ENCODE measurements around the gene MTIF2. TPM values are rescaled to one million over a fixed set of nuclear protein-coding genes. Genes with fewer than 3 reads are reported as not detected.

The MTIF2 gene
- total and polyA plus RNA-seq, 2 donors (not counting 1 experiment from before 2014, with no cell fraction given): 22.8 to 54.0 TPM

GRCh38 chr2:55311444-55311870, 42.4 kb upstream of the MTIF2 start:
- TF ChIP-seq EZH2 (IDR thresholded peaks at IDR 0.05; ENCODE audit: low read length, missing control alignments): no peak
- peak; percentile 40 to 44 for TF ChIP-seq CTCF (conservative IDR thresholded peaks at IDR 0.05 in 1 of 2, IDR thresholded peaks at IDR 0.05 in 1 of 2; ENCODE audit: low read depth in 1 of 2, low read length in 2 of 2)
- no peaks in the 10 kb centered on the region for H3K9me3 ChIP-seq (ENCODE audit: control insufficient read depth, insufficient read depth, low read depth, low read length)
- no peak overlapping the region for H3K4me3 ChIP-seq (replicated peaks in 1 of 4; ENCODE audit: control extremely low read depth in 1 of 4, insufficient read depth in 1 of 4, low read depth in 3 of 4, low read length in 4 of 4)
- peak; percentile 22 to 68 for DNase-seq (ENCODE audit: low read depth in 2 of 2)
- H2AFZ ChIP-seq (ENCODE audit: low read length): no peak overlapping the region
- no peaks in the 10 kb centered on the region for H3K27me3 ChIP-seq (ENCODE audit: control insufficient read depth, insufficient read depth, low read length)
- H4K20me1 ChIP-seq (ENCODE audit: control insufficient read depth, extremely low read depth, insufficient read depth, low read length): no peaks in the 10 kb centered on the region
- peaks cover 2% of the 10 kb centered on the region for H3K36me3 ChIP-seq (ENCODE audit: control insufficient read depth, insufficient read depth, low read length)
- H3K79me2 ChIP-seq (ENCODE audit: control insufficient read depth, insufficient read depth, low read length): no peaks in the 10 kb centered on the region
- H3K4me1 ChIP-seq (ENCODE audit: control insufficient read depth, extremely low read depth, insufficient read depth, low read length): peaks cover 5% of the 10 kb centered on the region
- no peak overlapping the region for H3K9ac ChIP-seq (ENCODE audit: insufficient read depth, low read length)
- no peak overlapping the region for H3K4me2 ChIP-seq (ENCODE audit: extremely low read depth, insufficient read depth, low read length)
- no peak overlapping the region for H3K27ac ChIP-seq (ENCODE audit: insufficient read depth, low read length)

GRCh38 chr2:55309446-55309845, 40.4 kb upstream of the MTIF2 start:
- Histone ChIP-seq H4K20me1 (ENCODE audit: control insufficient read depth, extremely low read depth, insufficient read depth, low read length) (no peaks in the 10 kb centered on the region), H3K79me2 (ENCODE audit: control insufficient read depth, insufficient read depth, low read length) (no peaks in the 10 kb centered on the region), H3K27ac (ENCODE audit: insufficient read depth, low read length) (no peak overlapping the region), H3K4me1 (ENCODE audit: control insufficient read depth, extremely low read depth, insufficient read depth, low read length) (peaks cover 5% of the 10 kb centered on the region), H3K9me3 (ENCODE audit: control insufficient read depth, insufficient read depth, low read depth, low read length) (no peaks in the 10 kb centered on the region), H2AFZ (ENCODE audit: low read length) (no peak overlapping the region), H3K36me3 (ENCODE audit: control insufficient read depth, insufficient read depth, low read length) (no peaks in the 10 kb centered on the region), H3K27me3 (ENCODE audit: control insufficient read depth, insufficient read depth, low read length) (no peaks in the 10 kb centered on the region), H3K4me2 (ENCODE audit: extremely low read depth, insufficient read depth, low read length) (no peak overlapping the region), H3K9ac (ENCODE audit: insufficient read depth, low read length) (no peak overlapping the region), H3K4me3 (replicated peaks in 1 of 4; ENCODE audit: control extremely low read depth in 1 of 4, insufficient read depth in 1 of 4, low read depth in 3 of 4, low read length in 4 of 4) (no peak overlapping the region)
- no peak for TF ChIP-seq EZH2 (IDR thresholded peaks at IDR 0.05; ENCODE audit: low read length, missing control alignments)
- no peak for TF ChIP-seq CTCF (conservative IDR thresholded peaks at IDR 0.05 in 1 of 2, IDR thresholded peaks at IDR 0.05 in 1 of 2; ENCODE audit: low read depth in 1 of 2, low read length in 2 of 2)
- DNase-seq (ENCODE audit: low read depth in 2 of 2): peak; percentile 66 to 72

GRCh38 chr2:55302241-55302640, 33.2 kb upstream of the MTIF2 start:
- no peaks in the 10 kb centered on the region for H3K27me3 ChIP-seq (ENCODE audit: control insufficient read depth, insufficient read depth, low read length)
- no peak overlapping the region for H2AFZ ChIP-seq (ENCODE audit: low read length)
- TF ChIP-seq EZH2 (IDR thresholded peaks at IDR 0.05; ENCODE audit: low read length, missing control alignments): no peak
- TF ChIP-seq CTCF (conservative IDR thresholded peaks at IDR 0.05 in 1 of 2, IDR thresholded peaks at IDR 0.05 in 1 of 2; ENCODE audit: low read depth in 1 of 2, low read length in 2 of 2): no peak
- H3K4me1 ChIP-seq (ENCODE audit: control insufficient read depth, extremely low read depth, insufficient read depth, low read length): no peaks in the 10 kb centered on the region
- H4K20me1 ChIP-seq (ENCODE audit: control insufficient read depth, extremely low read depth, insufficient read depth, low read length): no peaks in the 10 kb centered on the region
- H3K27ac ChIP-seq (ENCODE audit: insufficient read depth, low read length): no peak overlapping the region
- no peak overlapping the region for H3K9ac ChIP-seq (ENCODE audit: insufficient read depth, low read length)
- H3K4me3 ChIP-seq (replicated peaks in 1 of 4; ENCODE audit: control extremely low read depth in 1 of 4, insufficient read depth in 1 of 4, low read depth in 3 of 4, low read length in 4 of 4): no peak overlapping the region
- H3K4me2 ChIP-seq (ENCODE audit: extremely low read depth, insufficient read depth, low read length): no peak overlapping the region
- no peak for DNase-seq (ENCODE audit: low read depth in 2 of 2)
- no peaks in the 10 kb centered on the region for H3K36me3 ChIP-seq (ENCODE audit: control insufficient read depth, insufficient read depth, low read length)
- H3K9me3 ChIP-seq (ENCODE audit: control insufficient read depth, insufficient read depth, low read depth, low read length): no peaks in the 10 kb centered on the region
- no peaks in the 10 kb centered on the region for H3K79me2 ChIP-seq (ENCODE audit: control insufficient read depth, insufficient read depth, low read length)

All from fibroblast of lung (primary cell).